SH-SY5Y (cell line): ENCODE measurements around the gene TENT4A.

Source experiments
- GATA2 ChIP-seq: IDR thresholded peaks from 2 replicates; pipeline ENCODE4 v1.6.1; 2011; ENCODE audit warnings: mild to moderate bottlenecking, low read depth, low read length
- GATA3 ChIP-seq: IDR thresholded peaks from 2 replicates; pipeline ENCODE4 v1.6.1; 2011; ENCODE audit warnings: low read depth, mild to moderate bottlenecking, low read length, moderate library complexity

DNA sequence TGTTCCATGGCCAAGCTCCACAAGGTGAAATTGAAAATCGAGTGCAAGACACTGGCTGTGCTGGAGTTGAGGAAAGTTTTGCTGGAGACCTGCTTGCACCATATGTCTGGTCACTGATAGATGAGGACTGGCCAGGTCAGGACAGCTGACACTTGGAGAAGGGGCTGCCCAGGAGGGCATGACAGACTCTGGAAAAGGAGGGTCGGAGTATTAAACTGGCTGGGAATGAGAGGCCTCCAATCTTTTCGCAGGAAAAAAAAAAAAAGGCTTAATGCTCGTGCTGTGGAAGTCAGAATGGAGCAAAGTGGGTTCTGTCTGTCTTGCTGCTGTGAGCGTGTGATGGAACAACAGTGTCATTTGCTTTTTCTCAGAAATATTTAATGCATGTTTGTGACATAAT, 5.5 kb downstream of the TENT4A start:
- TF ChIP-seq GATA3 (no peak), GATA2 (no peak)
